Liver (tissue), 9 donors: ENCODE measurements around the gene SLC6A3. TPM values are rescaled to one million over a fixed set of nuclear protein-coding genes. Genes with fewer than 3 reads are reported as not detected.

Experiments used
- DNase-seq: peaks from one replicate; pipeline ENCODE4 v3.0.0-alpha.2; 2017; ENCODE audit warnings: low spot score
- H3K27ac ChIP-seq, 2 donors: one replicate each; pipeline ENCODE4 v1.7.0; 2013; ENCODE audit warnings: inconsistent platforms in 2 of 2, low read length in 2 of 2, control low read depth in 1 of 2, low read depth in 1 of 2, mild to moderate bottlenecking in 1 of 2
- H3K27me3 ChIP-seq, 4 donors: one replicate each; pipeline versions ENCODE4 v1.6.1 to v1.7.0; 2013; ENCODE audit warnings: low read length in 3 of 4, inconsistent platforms in 1 of 4, mild to moderate bottlenecking in 1 of 4, moderate library complexity in 1 of 4; ENCODE audit not compliant: control insufficient read depth in 4 of 4, insufficient read depth in 4 of 4
- H3K36me3 ChIP-seq, 4 donors: one replicate each; pipeline versions ENCODE4 v1.6.1 to v1.7.0; 2013; ENCODE audit warnings: low read length in 3 of 4, mild to moderate bottlenecking in 3 of 4, low read depth in 1 of 4, moderate library complexity in 1 of 4; ENCODE audit not compliant: control insufficient read depth in 4 of 4, insufficient read depth in 3 of 4
- H3K4me1 ChIP-seq, 4 donors: one replicate each; pipeline versions ENCODE4 v1.6.1 to v1.7.0; 2013; ENCODE audit warnings: low read length in 3 of 4, mild to moderate bottlenecking in 3 of 4, moderate library complexity in 1 of 4; ENCODE audit not compliant: control insufficient read depth in 4 of 4, insufficient read depth in 4 of 4
- H3K4me3 ChIP-seq, 3 donors: one replicate each; pipeline versions ENCODE4 v1.6.1 to v1.7.0; 2013; ENCODE audit warnings: low read length in 3 of 3, control low read depth in 1 of 3, low read depth in 1 of 3, mild to moderate bottlenecking in 1 of 3
- H3K9ac ChIP-seq, 2 donors: one replicate each; pipeline ENCODE4 v1.7.0; 2013; ENCODE audit warnings: low read length in 2 of 2, mild to moderate bottlenecking in 2 of 2, moderate library complexity in 2 of 2, control low read depth in 1 of 2, low read depth in 1 of 2
- H3K9me3 ChIP-seq, 4 donors: one replicate each; pipeline versions ENCODE4 v1.6.1 to v1.7.0; 2013; ENCODE audit warnings: low read length in 3 of 4; ENCODE audit not compliant: control insufficient read depth in 4 of 4
- EGR1 ChIP-seq, 2 donors: IDR thresholded peaks; 2 replicates each; pipeline ENCODE4 v1.6.1; 2016 to 2018; ENCODE audit warnings: antibody characterized with exemption in 2 of 2, low read depth in 2 of 2
- FOXA1 ChIP-seq: IDR thresholded peaks from 2 replicates; pipeline ENCODE4 v1.6.1; 2016; ENCODE audit warnings: antibody characterized with exemption
- GABPA ChIP-seq, 2 donors: IDR thresholded peaks in 1 of 2; conservative IDR thresholded peaks in 1 of 2; 2 replicates each; pipeline ENCODE4 v1.6.1; 2016; ENCODE audit warnings: antibody characterized with exemption in 2 of 2, mild to moderate bottlenecking in 1 of 2, moderate library complexity in 1 of 2
- HNF4A ChIP-seq, 2 donors: conservative IDR thresholded peaks; 2 replicates each; pipeline ENCODE4 v1.6.1; 2016; ENCODE audit warnings: antibody characterized with exemption in 2 of 2, mild to moderate bottlenecking in 2 of 2
- HNF4G ChIP-seq: IDR thresholded peaks from 2 replicates; pipeline ENCODE4 v1.6.1; 2016; ENCODE audit warnings: antibody characterized with exemption
- JUND ChIP-seq, 2 donors: IDR thresholded peaks; 2 replicates each; pipeline ENCODE4 v1.6.1; 2016; ENCODE audit warnings: antibody characterized with exemption in 2 of 2
- NR2F2 ChIP-seq: IDR thresholded peaks from 2 replicates; pipeline ENCODE4 v1.6.1; 2016; ENCODE audit warnings: antibody characterized with exemption
- RAD21 ChIP-seq, 2 donors: IDR thresholded peaks; 2 replicates each; pipeline ENCODE4 v1.6.1; 2016; ENCODE audit warnings: antibody characterized with exemption in 2 of 2, mild to moderate bottlenecking in 2 of 2
- RXRA ChIP-seq, 2 donors: IDR thresholded peaks; 2 replicates each; pipeline ENCODE4 v1.6.1; 2017 to 2018; ENCODE audit warnings: antibody characterized with exemption in 2 of 2, mild to moderate bottlenecking in 1 of 2
- SP1 ChIP-seq: IDR thresholded peaks from 2 replicates; pipeline ENCODE4 v1.6.1; 2018; ENCODE audit warnings: antibody characterized with exemption, mild to moderate bottlenecking
- TAF1 ChIP-seq: conservative IDR thresholded peaks from 2 replicates; pipeline ENCODE4 v1.6.1; 2016; ENCODE audit warnings: antibody characterized with exemption, mild to moderate bottlenecking
- WGBS: extraction: QIAGEN DNeasy Blood & Tissue Kit; methylation state at CpG from one replicate; pipeline ENCODE4 v1.1.7; 2013; 5-methylcytosine and 5-hydroxymethylcytosine counted together
- polyA plus RNA-seq, 2 donors: library from polyadenylated mRNA; stranded (reverse) in 1 of 2; unstranded in 1 of 2; fragments of 200-250 nt in 1 of 2; fragments of >200 nt in 1 of 2; fragmentation: Nextera tagmentation in 1 of 2; extraction: Ambion mirVana in 1 of 2; gene quantifications; one replicate each; pipeline versions ENCODE4 v1.2.1 to v1.2.3, GENCODE V29; 2013 to 2015
- total RNA-seq, 2 donors: library from RNA; depleted of rRNA; stranded (reverse); fragments of >200 nt; gene quantifications; one replicate each; pipeline ENCODE4 v1.2.3, GENCODE V29; 2014
- TF ChIP-seq, protein P1 (sequence below): IDR thresholded peaks from 2 replicates; pipeline ENCODE4 v1.6.1; 2016; ENCODE audit warnings: antibody characterized with exemption, mild to moderate bottlenecking
- TF ChIP-seq, protein P2 (sequence below): IDR thresholded peaks from 2 replicates; pipeline ENCODE4 v1.6.1; 2016; ENCODE audit warnings: antibody characterized with exemption
- TF ChIP-seq, protein P3 (sequence below): IDR thresholded peaks from 2 replicates; pipeline ENCODE4 v1.6.1; 2016; ENCODE audit warnings: antibody characterized with exemption
- TF ChIP-seq, protein P4 (sequence below): IDR thresholded peaks from 2 replicates; pipeline ENCODE4 v1.6.1; 2016; ENCODE audit warnings: antibody characterized with exemption
- TF ChIP-seq, protein P5 (sequence below): fragments of 150-350 bp; IDR thresholded peaks from 2 replicates; pipeline ENCODE4 v1.5.1; 2017; ENCODE audit warnings: improper control_type of control experiment, low read depth, low read length; ENCODE audit not compliant: missing input control
- donor health status: healthy.
- donor health status: healthy.
- donor health status: healthy.
- donor health status: healthy.
- donor health status: healthy.

SLC6A3 gene
- total and polyA plus RNA-seq, 4 donors: not detected

DNA sequence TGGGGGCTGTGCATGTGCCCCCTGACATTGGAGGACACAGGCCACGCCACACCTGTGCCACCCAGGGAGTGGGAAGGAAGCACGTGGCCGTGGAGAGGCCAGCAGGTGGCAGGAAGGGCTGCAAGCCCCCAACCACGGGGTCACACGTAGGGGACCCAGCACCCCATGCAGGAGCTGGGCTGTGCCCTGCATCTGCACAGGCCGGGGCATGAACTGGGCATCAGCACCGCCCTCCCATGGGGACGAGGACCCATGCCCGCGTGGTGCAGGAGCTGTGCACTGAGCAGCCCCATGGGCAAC is 86.6 kb downstream of the SLC6A3 start:
- Histone ChIP-seq H3K9me3 (no peaks in the 10 kb centered on the region), H3K4me3 (no peak overlapping the region), H3K27me3 (peaks cover 0 to 6% (median 3%) of the 10 kb centered on the region in 4 donors), H3K4me1 (no peaks in the 10 kb centered on the region), H3K27ac (no peak overlapping the region), H3K36me3 (no peaks in the 10 kb centered on the region), H3K9ac (no peak overlapping the region)
- no peak for DNase-seq
- WGBS: 76% methylated on average over 10 of the region's 10 CpGs
- TF ChIP-seq FOXA1 (no peak), GABPA (IDR thresholded peaks at IDR 0.05 in 1 of 2, conservative IDR thresholded peaks at IDR 0.05 in 1 of 2) (no peak), RAD21 (IDR thresholded peaks at IDR 0.05) (no peak), RXRA (IDR thresholded peaks at IDR 0.05) (no peak), HNF4A (conservative IDR thresholded peaks at IDR 0.05) (no peak), EGR1 (IDR thresholded peaks at IDR 0.05; ENCODE audit: low read depth in 2 of 2) (no peak), JUND (IDR thresholded peaks at IDR 0.05) (no peak), SP1 (no peak), HNF4G (no peak), NR2F2 (no peak)
- TF ChIP-seq, protein P1, sequence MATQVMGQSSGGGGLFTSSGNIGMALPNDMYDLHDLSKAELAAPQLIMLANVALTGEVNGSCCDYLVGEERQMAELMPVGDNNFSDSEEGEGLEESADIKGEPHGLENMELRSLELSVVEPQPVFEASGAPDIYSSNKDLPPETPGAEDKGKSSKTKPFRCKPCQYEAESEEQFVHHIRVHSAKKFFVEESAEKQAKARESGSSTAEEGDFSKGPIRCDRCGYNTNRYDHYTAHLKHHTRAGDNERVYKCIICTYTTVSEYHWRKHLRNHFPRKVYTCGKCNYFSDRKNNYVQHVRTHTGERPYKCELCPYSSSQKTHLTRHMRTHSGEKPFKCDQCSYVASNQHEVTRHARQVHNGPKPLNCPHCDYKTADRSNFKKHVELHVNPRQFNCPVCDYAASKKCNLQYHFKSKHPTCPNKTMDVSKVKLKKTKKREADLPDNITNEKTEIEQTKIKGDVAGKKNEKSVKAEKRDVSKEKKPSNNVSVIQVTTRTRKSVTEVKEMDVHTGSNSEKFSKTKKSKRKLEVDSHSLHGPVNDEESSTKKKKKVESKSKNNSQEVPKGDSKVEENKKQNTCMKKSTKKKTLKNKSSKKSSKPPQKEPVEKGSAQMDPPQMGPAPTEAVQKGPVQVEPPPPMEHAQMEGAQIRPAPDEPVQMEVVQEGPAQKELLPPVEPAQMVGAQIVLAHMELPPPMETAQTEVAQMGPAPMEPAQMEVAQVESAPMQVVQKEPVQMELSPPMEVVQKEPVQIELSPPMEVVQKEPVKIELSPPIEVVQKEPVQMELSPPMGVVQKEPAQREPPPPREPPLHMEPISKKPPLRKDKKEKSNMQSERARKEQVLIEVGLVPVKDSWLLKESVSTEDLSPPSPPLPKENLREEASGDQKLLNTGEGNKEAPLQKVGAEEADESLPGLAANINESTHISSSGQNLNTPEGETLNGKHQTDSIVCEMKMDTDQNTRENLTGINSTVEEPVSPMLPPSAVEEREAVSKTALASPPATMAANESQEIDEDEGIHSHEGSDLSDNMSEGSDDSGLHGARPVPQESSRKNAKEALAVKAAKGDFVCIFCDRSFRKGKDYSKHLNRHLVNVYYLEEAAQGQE: no peak
- TF ChIP-seq, protein P2, sequence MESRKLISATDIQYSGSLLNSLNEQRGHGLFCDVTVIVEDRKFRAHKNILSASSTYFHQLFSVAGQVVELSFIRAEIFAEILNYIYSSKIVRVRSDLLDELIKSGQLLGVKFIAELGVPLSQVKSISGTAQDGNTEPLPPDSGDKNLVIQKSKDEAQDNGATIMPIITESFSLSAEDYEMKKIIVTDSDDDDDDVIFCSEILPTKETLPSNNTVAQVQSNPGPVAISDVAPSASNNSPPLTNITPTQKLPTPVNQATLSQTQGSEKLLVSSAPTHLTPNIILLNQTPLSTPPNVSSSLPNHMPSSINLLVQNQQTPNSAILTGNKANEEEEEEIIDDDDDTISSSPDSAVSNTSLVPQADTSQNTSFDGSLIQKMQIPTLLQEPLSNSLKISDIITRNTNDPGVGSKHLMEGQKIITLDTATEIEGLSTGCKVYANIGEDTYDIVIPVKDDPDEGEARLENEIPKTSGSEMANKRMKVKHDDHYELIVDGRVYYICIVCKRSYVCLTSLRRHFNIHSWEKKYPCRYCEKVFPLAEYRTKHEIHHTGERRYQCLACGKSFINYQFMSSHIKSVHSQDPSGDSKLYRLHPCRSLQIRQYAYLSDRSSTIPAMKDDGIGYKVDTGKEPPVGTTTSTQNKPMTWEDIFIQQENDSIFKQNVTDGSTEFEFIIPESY: no peak
- TF ChIP-seq, protein P3, sequence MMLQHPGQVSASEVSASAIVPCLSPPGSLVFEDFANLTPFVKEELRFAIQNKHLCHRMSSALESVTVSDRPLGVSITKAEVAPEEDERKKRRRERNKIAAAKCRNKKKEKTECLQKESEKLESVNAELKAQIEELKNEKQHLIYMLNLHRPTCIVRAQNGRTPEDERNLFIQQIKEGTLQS: no peak
- TF ChIP-seq, protein P4, sequence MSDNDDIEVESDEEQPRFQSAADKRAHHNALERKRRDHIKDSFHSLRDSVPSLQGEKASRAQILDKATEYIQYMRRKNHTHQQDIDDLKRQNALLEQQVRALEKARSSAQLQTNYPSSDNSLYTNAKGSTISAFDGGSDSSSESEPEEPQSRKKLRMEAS: no peak
- TF ChIP-seq, protein P5, sequence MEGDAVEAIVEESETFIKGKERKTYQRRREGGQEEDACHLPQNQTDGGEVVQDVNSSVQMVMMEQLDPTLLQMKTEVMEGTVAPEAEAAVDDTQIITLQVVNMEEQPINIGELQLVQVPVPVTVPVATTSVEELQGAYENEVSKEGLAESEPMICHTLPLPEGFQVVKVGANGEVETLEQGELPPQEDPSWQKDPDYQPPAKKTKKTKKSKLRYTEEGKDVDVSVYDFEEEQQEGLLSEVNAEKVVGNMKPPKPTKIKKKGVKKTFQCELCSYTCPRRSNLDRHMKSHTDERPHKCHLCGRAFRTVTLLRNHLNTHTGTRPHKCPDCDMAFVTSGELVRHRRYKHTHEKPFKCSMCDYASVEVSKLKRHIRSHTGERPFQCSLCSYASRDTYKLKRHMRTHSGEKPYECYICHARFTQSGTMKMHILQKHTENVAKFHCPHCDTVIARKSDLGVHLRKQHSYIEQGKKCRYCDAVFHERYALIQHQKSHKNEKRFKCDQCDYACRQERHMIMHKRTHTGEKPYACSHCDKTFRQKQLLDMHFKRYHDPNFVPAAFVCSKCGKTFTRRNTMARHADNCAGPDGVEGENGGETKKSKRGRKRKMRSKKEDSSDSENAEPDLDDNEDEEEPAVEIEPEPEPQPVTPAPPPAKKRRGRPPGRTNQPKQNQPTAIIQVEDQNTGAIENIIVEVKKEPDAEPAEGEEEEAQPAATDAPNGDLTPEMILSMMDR: no peak

DNA sequence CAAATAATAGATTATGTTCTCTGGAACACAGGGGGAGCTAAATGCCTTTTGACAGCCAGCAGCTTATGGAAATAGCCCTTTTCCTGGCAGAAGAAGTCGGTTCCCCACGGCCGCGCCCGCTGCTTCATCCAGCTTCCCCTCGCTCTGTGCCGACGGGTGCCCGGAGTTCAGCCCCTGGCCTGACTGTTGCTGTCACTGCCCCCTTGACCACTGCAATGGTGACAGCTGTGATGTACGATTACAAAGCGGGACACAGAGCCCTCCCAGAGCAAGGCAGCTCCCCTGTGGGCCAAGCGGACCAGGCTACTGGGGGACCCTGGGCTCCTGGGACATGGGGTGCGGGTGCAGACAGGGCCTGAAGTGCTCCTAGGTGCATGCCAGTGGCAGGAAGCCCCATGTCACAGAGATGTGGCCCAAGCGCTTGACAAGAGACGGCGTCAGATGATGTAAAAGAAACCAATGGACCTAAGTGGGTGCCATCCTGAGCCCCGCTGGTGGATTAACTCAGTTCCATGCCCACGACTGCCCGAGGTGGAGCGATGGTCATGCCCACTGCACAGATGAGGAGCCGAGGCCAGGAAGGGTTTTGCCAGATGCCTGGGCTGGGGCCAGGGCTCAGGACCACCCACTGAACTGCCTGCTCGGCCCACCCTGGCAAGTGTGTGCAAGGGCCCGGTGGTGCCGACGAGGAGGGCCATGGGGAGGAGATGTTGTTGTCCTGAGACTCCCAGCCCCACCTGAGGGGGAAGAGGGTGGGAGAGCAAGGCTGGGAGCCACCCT is 87.1 kb downstream of the SLC6A3 start:
- H3K4me1 ChIP-seq: no peaks in the 10 kb centered on the region
- TF ChIP-seq SP1 (no peak), HNF4G (no peak), HNF4A (conservative IDR thresholded peaks at IDR 0.05) (no peak), RXRA (IDR thresholded peaks at IDR 0.05) (no peak), TAF1 (no peak), GABPA (IDR thresholded peaks at IDR 0.05 in 1 of 2, conservative IDR thresholded peaks at IDR 0.05 in 1 of 2) (no peak), FOXA1 (no peak), JUND (IDR thresholded peaks at IDR 0.05) (no peak)
- TF ChIP-seq, protein P4: no peak
- H3K36me3 ChIP-seq: no peaks in the 10 kb centered on the region
- DNase-seq: no peak
- H3K9ac ChIP-seq: no peak overlapping the region
- no peak overlapping the region for H3K27ac ChIP-seq
- no peak overlapping the region for H3K4me3 ChIP-seq
- H3K9me3 ChIP-seq: no peaks in the 10 kb centered on the region
- H3K27me3 ChIP-seq: peaks cover 0 to 6% (median 2%) of the 10 kb centered on the region in 4 donors
- 88% methylated on average over 25 of the region's 25 CpGs for WGBS
